ENCODE results near the gene WDR31. TPM values are rescaled to one million over a fixed set of nuclear protein-coding genes. Genes with fewer than 3 reads are reported as not detected.

Gene WDR31
- total RNA-seq, 1 donor from 2014 or later, result 3.0 TPM

DNA sequence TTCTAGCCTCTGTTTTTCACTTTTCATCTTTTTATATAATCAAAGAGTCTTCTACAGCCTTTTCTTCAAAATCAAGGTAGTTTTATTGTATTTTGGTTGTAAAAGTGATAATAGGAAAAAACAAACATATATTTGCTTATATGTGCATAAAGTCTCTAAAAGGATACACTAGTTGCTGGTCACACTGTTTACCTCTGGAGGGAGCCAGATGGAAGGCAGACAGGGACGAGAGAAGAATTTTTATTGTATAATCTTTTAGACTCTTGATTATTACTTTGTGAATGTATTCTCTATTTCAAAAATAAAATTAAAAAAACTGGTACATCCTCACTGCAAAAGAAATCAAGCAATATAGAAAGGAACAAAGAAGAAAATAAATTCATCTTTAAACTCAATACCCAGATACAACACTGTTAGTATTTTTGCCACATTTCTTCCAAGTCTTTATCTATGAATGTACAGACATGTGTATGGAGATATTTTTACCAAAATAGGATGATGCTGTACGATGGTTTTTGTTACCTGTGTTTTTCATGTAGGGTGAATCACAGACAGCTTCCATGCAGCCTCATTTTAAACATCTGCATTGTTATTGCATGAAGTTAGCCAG is 30.8 kb downstream of the WDR31 start:
- Histone ChIP-seq H3K4me3 (ENCODE audit: low read depth, low read length) (no peak overlapping the region), H3K27me3 (ENCODE audit: control insufficient read depth, insufficient read depth, low read length) (no peaks in the 10 kb centered on the region), H3K36me3 (ENCODE audit: control insufficient read depth, insufficient read depth, low read length) (no peaks in the 10 kb centered on the region)
- DNase-seq (ENCODE audit: low read depth), result no peak
- peak; percentile 71 for TF ChIP-seq CTCF (IDR thresholded peaks at IDR 0.05; ENCODE audit: insufficient read depth, low read length, poor library complexity, severe bottlenecking)

GRCh38 chr9:113307396-113307975 is 32.6 kb downstream of the WDR31 start:
- peak; percentile 7 for DNase-seq (ENCODE audit: low read depth)
- Histone ChIP-seq H3K27me3 (ENCODE audit: control insufficient read depth, insufficient read depth, low read length) (no peaks in the 10 kb centered on the region), H3K4me3 (ENCODE audit: low read depth, low read length) (no peak overlapping the region), H3K36me3 (ENCODE audit: control insufficient read depth, insufficient read depth, low read length) (no peaks in the 10 kb centered on the region)
- no peak for TF ChIP-seq CTCF (IDR thresholded peaks at IDR 0.05; ENCODE audit: insufficient read depth, low read length, poor library complexity, severe bottlenecking)

DNA sequence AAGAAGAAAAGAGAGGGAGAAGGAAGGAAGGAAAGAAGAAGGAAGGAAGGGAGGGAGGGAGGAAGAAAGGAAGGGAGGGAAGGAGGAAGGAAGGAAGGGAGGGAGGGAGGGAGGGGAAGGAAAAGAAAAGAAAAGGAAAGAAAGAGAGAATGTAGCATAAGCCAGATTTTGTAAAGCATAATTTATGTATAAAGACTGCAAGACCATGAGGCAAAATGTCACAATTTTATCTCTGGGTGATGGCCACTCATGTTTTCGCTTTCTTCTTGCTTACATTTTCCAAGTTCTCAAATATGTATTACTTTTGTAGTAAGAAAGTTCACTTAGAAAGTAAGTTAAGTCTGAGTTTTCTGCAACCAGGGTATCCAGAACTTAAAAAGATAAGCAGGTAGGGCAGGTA is 33.5 kb downstream of the WDR31 start:
- no peaks in the 10 kb centered on the region for H3K27me3 ChIP-seq (ENCODE audit: control insufficient read depth, insufficient read depth, low read length)
- DNase-seq (ENCODE audit: low read depth), result no peak
- no peaks in the 10 kb centered on the region for H3K36me3 ChIP-seq (ENCODE audit: control insufficient read depth, insufficient read depth, low read length)
- H3K4me3 ChIP-seq (ENCODE audit: low read depth, low read length), result no peak overlapping the region
- no peak for TF ChIP-seq CTCF (IDR thresholded peaks at IDR 0.05; ENCODE audit: insufficient read depth, low read length, poor library complexity, severe bottlenecking)

- Histone ChIP-seq H3K4me3 (ENCODE audit: low read depth, low read length) (no peak within 1 kb of the TSS), H3K36me3 (ENCODE audit: control insufficient read depth, insufficient read depth, low read length) (no peaks in the 10 kb centered on the region), H3K27me3 (ENCODE audit: control insufficient read depth, insufficient read depth, low read length) (no peaks in the 10 kb centered on the region)
- TF ChIP-seq CTCF (IDR thresholded peaks at IDR 0.05; ENCODE audit: insufficient read depth, low read length, poor library complexity, severe bottlenecking), result no peak
- DNase-seq (ENCODE audit: low read depth), result peak; percentile 19
Observed at GRCh38 chr9:113302792-113303418, 37.2 kb downstream of the WDR31 start, which contains the start of gene RNF183. Gene RNF183, minus strand, starts transcription at chr9:113303376. Its CDS starts 5,192 bp downstream, at chr9:113298184.

GRCh38 chr9:113301548-113301947 is 38.5 kb downstream of the WDR31 start:
- Histone ChIP-seq H3K4me3 (ENCODE audit: low read depth, low read length) (no peak overlapping the region), H3K36me3 (ENCODE audit: control insufficient read depth, insufficient read depth, low read length) (no peaks in the 10 kb centered on the region), H3K27me3 (ENCODE audit: control insufficient read depth, insufficient read depth, low read length) (no peaks in the 10 kb centered on the region)
- no peak for TF ChIP-seq CTCF (IDR thresholded peaks at IDR 0.05; ENCODE audit: insufficient read depth, low read length, poor library complexity, severe bottlenecking)
- no peak for DNase-seq (ENCODE audit: low read depth)

Measured in kidney epithelial cell (primary cell).